Measurements from ENCODE around the gene FRAT1. TPM values are rescaled to one million over a fixed set of nuclear protein-coding genes. Genes with fewer than 3 reads are reported as not detected.

The FRAT1 gene
- total and polyA plus RNA-seq, 9 donors, result 1.7 to 8.2 (median 4.3) TPM

DNA sequence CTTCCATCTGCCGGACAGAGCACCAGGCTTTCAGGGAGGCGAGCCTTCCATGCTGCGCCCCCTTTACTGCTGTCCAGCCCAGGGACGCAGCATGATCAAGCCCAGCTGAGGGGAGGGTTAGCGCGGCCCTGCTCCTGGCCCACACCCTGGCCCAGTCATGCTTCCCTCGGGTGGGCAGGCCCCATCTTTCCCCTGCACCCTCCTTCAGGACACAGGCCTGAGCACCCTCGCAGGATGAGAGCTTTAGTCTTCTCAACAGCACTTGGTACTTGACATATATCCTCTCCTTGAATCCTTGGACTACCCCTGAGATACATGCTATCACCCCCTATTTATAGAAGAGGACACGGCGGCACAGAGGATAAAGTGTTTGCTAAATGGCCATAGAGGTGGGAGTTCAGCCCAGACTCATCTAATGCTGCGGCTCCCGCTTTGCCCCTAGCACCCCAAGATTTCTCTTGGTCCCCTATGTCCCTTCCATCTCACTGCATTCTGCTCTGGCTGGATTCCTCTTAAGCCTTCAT is 48.1 kb downstream of the FRAT1 start:
- H3K9me3 ChIP-seq, result no peaks in the 10 kb centered on the region
- WGBS, 3 donors, result 92 to 95% (median 94%) methylated on average over 12 of the region's 12 CpGs

More for the DNA sequence above, 48.1 kb downstream of the FRAT1 start:
- Histone ChIP-seq H3K4me3 (no peak overlapping the region), H3K36me3 (no peaks in the 10 kb centered on the region), H3K27me3 (no peaks in the 10 kb centered on the region), H3K4me1 (ENCODE audit: insufficient read depth) (no peaks in the 10 kb centered on the region), H3K27ac (no peak overlapping the region)
- TF ChIP-seq POLR2A (IDR thresholded peaks at IDR 0.05), result no peak
- no peak for TF ChIP-seq EP300 (IDR thresholded peaks at IDR 0.05)
- TF ChIP-seq, protein P1, sequence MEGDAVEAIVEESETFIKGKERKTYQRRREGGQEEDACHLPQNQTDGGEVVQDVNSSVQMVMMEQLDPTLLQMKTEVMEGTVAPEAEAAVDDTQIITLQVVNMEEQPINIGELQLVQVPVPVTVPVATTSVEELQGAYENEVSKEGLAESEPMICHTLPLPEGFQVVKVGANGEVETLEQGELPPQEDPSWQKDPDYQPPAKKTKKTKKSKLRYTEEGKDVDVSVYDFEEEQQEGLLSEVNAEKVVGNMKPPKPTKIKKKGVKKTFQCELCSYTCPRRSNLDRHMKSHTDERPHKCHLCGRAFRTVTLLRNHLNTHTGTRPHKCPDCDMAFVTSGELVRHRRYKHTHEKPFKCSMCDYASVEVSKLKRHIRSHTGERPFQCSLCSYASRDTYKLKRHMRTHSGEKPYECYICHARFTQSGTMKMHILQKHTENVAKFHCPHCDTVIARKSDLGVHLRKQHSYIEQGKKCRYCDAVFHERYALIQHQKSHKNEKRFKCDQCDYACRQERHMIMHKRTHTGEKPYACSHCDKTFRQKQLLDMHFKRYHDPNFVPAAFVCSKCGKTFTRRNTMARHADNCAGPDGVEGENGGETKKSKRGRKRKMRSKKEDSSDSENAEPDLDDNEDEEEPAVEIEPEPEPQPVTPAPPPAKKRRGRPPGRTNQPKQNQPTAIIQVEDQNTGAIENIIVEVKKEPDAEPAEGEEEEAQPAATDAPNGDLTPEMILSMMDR (IDR thresholded peaks at IDR 0.05), result no peak
- intact Hi-C loops (cut with DNase I), result no loop called here
- DNase-seq, result no peak

Small RNA genes lying within 50 kb of the gene (small RNA-seq; reads per million reads assigned to genes)
- not detected for gene RF00017

Other genes starting within 250 kb of the FRAT1 start
- under 1 TPM; under 0.01 to 0.62 (median 0.34) TPM for gene SLIT1, start 133.3 kb upstream of the FRAT1 start, total RNA-seq
- gene SLIT1, start 133.3 kb upstream of the FRAT1 start, polyA plus RNA-seq, result under 1 TPM; 0.05 to 0.10 TPM
- gene ARHGAP19, start 26.6 kb upstream of the FRAT1 start, total RNA-seq, result 10 to 100 TPM in 6 of 7 donors, 1 to 10 TPM in 1; 7.7 to 18.1 (median 13.5) TPM
- gene ARHGAP19, start 26.6 kb upstream of the FRAT1 start, polyA plus RNA-seq, result 10 to 100 TPM in 1 of 2 donors, 1 to 10 TPM in 1; 6.7 to 14.1 TPM
- gene FRAT2, start 15.5 kb downstream of the FRAT1 start, total RNA-seq, result 10 to 100 TPM in 1 of 7 donors, 1 to 10 TPM in 6; 4.2 to 16.8 (median 6.5) TPM
- 1 to 10 TPM; 3.2 to 8.5 TPM for gene FRAT2, start 15.5 kb downstream of the FRAT1 start, polyA plus RNA-seq
- 10 to 100 TPM; 14.7 to 35.8 (median 24.4) TPM for gene RRP12, start 82.1 kb downstream of the FRAT1 start, total RNA-seq
- gene RRP12, start 82.1 kb downstream of the FRAT1 start, polyA plus RNA-seq, result 1 to 10 TPM; 7.2 to 8.9 TPM
- gene PGAM1, start 106.9 kb downstream of the FRAT1 start, total RNA-seq, result 100 to 1,000 TPM in 6 of 7 donors, 10 to 100 TPM in 1; 98.7 to 233 (median 163) TPM
- gene PGAM1, start 106.9 kb downstream of the FRAT1 start, polyA plus RNA-seq, result 100 to 1,000 TPM; 114 to 255 TPM
- 10 to 100 TPM; 22.1 to 38.3 (median 26.6) TPM for gene EXOSC1, start 126.7 kb downstream of the FRAT1 start, total RNA-seq
- 10 to 100 TPM; 26.9 to 36.2 TPM for gene EXOSC1, start 126.7 kb downstream of the FRAT1 start, polyA plus RNA-seq
- 10 to 100 TPM; 17.8 to 28.1 (median 26.2) TPM for gene ZDHHC16, start 126.9 kb downstream of the FRAT1 start, total RNA-seq
- 10 to 100 TPM; 19.1 to 34.7 TPM for gene ZDHHC16, start 126.9 kb downstream of the FRAT1 start, polyA plus RNA-seq
- gene MMS19, start 179.2 kb downstream of the FRAT1 start, total RNA-seq, result 10 to 100 TPM; 54.2 to 63.6 (median 56.4) TPM
- gene MMS19, start 179.2 kb downstream of the FRAT1 start, polyA plus RNA-seq, result 10 to 100 TPM; 45.3 to 58.4 TPM
- gene UBTD1, start 179.7 kb downstream of the FRAT1 start, total RNA-seq, result 10 to 100 TPM in 4 of 7 donors, 1 to 10 TPM in 3; 5.7 to 15.2 (median 12.8) TPM
- gene UBTD1, start 179.7 kb downstream of the FRAT1 start, polyA plus RNA-seq, result 10 to 100 TPM in 1 of 2 donors, under 1 TPM in 1; 0.20 to 11.5 TPM

Data from ovary (tissue), 9 donors.